ENCODE measurements around the gene OR8G1. TPM values are rescaled to one million over a fixed set of nuclear protein-coding genes. Genes with fewer than 3 reads are reported as not detected.

Gene OR8G1
- total and polyA plus RNA-seq, 9 of the 15 experiments (the other 6 are each of a cell fraction or from before 2014, with no cell fraction given) = 0.03 to 1.4 (median 0.51) TPM; not detected in 1

DNA sequence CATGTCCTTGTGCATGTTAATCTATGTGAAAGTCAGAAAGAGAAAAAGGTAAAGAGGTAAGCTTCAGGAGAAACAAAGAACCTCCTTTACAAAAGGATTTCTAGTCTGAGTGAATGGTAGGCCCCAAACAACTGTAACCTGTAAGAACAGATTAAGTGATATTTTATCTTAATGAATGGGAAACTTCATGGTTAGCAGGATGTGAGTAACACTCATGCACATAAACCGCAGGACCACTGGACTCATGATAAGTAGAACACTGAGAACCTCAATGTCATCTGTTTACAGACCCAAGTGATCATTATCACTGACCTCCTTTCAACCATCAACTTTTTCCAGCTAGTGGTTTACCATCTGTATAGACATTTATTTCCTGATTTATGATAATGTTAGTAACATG is 35.2 kb downstream of the OR8G1 start (continued):
- TF ChIP-seq TBL1XR1 (IDR thresholded peaks at IDR 0.05; ENCODE audit: low read length in 2 of 2) (peak in 1 of 2 experiments; percentile 85; a peak in 2 of 4 replicates), ZNF445 (CRISPR knock-in tag; IDR thresholded peaks at IDR 0.05; ENCODE audit: low read depth) (0 out of 2 replicates have a peak, but pooled peaks have one; percentile 2), ZEB2 (IDR thresholded peaks at IDR 0.05) (peak; percentile 56; the same call in 1 of the 2 replicates), HNRNPLL (IDR thresholded peaks at IDR 0.05; ENCODE audit: low read depth, low read length, poor library complexity, severe bottlenecking) (no peak), RCOR1 (IDR thresholded peaks at IDR 0.05; ENCODE audit: borderline replicate concordance in 1 of 2, low read depth in 2 of 2, low read length in 2 of 2) (peak in 1 of 2 experiments; percentile 95; a peak in 2 of 4 replicates), MAFK (IDR thresholded peaks at IDR 0.05; ENCODE audit: low read length) (peak; percentile 57), KAT8 (IDR thresholded peaks at IDR 0.05; ENCODE audit: low read depth) (no peak), PHTF2 (CRISPR knock-in tag; IDR thresholded peaks at IDR 0.05) (no peak), RBM15 (IDR thresholded peaks at IDR 0.05; ENCODE audit: insufficient read depth, low read length) (no peak)
- TF ChIP-seq, protein P1, sequence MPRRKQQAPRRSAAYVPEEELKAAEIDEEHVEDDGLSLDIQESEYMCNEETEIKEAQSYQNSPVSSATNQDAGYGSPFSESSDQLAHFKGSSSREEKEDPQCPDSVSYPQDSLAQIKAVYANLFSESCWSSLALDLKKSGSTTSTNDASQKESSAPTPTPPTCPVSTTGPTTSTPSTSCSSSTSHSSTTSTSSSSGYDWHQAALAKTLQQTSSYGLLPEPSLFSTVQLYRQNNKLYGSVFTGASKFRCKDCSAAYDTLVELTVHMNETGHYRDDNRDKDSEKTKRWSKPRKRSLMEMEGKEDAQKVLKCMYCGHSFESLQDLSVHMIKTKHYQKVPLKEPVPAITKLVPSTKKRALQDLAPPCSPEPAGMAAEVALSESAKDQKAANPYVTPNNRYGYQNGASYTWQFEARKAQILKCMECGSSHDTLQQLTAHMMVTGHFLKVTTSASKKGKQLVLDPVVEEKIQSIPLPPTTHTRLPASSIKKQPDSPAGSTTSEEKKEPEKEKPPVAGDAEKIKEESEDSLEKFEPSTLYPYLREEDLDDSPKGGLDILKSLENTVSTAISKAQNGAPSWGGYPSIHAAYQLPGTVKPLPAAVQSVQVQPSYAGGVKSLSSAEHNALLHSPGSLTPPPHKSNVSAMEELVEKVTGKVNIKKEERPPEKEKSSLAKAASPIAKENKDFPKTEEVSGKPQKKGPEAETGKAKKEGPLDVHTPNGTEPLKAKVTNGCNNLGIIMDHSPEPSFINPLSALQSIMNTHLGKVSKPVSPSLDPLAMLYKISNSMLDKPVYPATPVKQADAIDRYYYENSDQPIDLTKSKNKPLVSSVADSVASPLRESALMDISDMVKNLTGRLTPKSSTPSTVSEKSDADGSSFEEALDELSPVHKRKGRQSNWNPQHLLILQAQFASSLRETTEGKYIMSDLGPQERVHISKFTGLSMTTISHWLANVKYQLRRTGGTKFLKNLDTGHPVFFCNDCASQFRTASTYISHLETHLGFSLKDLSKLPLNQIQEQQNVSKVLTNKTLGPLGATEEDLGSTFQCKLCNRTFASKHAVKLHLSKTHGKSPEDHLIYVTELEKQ (CRISPR knock-in tag; IDR thresholded peaks at IDR 0.05) = no peak
- TF ChIP-seq, protein P2, sequence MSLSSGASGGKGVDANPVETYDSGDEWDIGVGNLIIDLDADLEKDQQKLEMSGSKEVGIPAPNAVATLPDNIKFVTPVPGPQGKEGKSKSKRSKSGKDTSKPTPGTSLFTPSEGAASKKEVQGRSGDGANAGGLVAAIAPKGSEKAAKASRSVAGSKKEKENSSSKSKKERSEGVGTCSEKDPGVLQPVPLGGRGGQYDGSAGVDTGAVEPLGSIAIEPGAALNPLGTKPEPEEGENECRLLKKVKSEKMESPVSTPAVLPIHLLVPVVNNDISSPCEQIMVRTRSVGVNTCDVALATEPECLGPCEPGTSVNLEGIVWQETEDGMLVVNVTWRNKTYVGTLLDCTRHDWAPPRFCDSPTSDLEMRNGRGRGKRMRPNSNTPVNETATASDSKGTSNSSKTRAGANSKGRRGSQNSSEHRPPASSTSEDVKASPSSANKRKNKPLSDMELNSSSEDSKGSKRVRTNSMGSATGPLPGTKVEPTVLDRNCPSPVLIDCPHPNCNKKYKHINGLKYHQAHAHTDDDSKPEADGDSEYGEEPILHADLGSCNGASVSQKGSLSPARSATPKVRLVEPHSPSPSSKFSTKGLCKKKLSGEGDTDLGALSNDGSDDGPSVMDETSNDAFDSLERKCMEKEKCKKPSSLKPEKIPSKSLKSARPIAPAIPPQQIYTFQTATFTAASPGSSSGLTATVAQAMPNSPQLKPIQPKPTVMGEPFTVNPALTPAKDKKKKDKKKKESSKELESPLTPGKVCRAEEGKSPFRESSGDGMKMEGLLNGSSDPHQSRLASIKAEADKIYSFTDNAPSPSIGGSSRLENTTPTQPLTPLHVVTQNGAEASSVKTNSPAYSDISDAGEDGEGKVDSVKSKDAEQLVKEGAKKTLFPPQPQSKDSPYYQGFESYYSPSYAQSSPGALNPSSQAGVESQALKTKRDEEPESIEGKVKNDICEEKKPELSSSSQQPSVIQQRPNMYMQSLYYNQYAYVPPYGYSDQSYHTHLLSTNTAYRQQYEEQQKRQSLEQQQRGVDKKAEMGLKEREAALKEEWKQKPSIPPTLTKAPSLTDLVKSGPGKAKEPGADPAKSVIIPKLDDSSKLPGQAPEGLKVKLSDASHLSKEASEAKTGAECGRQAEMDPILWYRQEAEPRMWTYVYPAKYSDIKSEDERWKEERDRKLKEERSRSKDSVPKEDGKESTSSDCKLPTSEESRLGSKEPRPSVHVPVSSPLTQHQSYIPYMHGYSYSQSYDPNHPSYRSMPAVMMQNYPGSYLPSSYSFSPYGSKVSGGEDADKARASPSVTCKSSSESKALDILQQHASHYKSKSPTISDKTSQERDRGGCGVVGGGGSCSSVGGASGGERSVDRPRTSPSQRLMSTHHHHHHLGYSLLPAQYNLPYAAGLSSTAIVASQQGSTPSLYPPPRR (CRISPR knock-in tag; IDR thresholded peaks at IDR 0.05; ENCODE audit: borderline replicate concordance) = no peak
- TF ChIP-seq, protein P3, sequence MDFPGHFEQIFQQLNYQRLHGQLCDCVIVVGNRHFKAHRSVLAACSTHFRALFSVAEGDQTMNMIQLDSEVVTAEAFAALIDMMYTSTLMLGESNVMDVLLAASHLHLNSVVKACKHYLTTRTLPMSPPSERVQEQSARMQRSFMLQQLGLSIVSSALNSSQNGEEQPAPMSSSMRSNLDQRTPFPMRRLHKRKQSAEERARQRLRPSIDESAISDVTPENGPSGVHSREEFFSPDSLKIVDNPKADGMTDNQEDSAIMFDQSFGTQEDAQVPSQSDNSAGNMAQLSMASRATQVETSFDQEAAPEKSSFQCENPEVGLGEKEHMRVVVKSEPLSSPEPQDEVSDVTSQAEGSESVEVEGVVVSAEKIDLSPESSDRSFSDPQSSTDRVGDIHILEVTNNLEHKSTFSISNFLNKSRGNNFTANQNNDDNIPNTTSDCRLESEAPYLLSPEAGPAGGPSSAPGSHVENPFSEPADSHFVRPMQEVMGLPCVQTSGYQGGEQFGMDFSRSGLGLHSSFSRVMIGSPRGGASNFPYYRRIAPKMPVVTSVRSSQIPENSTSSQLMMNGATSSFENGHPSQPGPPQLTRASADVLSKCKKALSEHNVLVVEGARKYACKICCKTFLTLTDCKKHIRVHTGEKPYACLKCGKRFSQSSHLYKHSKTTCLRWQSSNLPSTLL (IDR thresholded peaks at IDR 0.05) = no peak
- TF ChIP-seq, protein P4, sequence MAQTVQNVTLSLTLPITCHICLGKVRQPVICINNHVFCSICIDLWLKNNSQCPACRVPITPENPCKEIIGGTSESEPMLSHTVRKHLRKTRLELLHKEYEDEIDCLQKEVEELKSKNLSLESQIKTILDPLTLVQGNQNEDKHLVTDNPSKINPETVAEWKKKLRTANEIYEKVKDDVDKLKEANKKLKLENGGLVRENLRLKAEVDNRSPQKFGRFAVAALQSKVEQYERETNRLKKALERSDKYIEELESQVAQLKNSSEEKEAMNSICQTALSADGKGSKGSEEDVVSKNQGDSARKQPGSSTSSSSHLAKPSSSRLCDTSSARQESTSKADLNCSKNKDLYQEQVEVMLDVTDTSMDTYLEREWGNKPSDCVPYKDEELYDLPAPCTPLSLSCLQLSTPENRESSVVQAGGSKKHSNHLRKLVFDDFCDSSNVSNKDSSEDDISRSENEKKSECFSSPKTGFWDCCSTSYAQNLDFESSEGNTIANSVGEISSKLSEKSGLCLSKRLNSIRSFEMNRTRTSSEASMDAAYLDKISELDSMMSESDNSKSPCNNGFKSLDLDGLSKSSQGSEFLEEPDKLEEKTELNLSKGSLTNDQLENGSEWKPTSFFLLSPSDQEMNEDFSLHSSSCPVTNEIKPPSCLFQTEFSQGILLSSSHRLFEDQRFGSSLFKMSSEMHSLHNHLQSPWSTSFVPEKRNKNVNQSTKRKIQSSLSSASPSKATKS (CRISPR knock-in tag; IDR thresholded peaks at IDR 0.05) = no peak

All from K562 (cell line).